ENCODE measurements around the gene ELMOD3. TPM values are rescaled to one million over a fixed set of nuclear protein-coding genes. Genes with fewer than 3 reads are reported as not detected.
"Not testable (repeated sequence)": the region's sequence is repeated elsewhere in the genome, so short reads cannot be mapped to it uniquely, and the experiment has no call there.

The ELMOD3 gene
- total RNA-seq, 1 donor from 2014 or later = 19.0 TPM

DNA sequence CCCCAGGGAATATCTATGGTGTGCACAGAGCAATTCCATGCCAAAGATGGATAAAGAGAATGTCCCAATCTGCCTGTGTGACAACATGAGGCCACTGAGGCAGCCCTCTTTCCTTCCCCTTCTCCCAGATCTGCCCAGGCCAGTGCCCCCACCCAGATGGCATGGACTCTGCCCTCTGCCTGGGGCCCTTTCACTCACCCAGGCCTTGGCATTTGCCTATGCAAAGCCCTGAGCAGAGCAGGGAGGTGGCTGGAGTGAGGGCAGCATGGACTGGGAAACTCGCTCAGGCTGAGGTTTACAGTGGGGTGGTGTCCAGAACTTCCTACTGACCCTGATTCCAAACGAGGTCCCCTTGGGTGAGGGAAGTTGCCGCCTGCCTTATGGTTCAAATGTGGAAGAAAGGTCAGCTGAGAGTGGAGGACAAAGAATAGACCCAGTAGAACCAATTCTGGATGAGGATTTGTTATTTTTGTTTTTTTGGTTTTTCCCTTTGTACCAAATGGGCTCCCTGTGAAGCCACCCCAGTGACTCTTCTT is 72.8 kb downstream of the ELMOD3 start:
- DNase-seq = no peak

DNA sequence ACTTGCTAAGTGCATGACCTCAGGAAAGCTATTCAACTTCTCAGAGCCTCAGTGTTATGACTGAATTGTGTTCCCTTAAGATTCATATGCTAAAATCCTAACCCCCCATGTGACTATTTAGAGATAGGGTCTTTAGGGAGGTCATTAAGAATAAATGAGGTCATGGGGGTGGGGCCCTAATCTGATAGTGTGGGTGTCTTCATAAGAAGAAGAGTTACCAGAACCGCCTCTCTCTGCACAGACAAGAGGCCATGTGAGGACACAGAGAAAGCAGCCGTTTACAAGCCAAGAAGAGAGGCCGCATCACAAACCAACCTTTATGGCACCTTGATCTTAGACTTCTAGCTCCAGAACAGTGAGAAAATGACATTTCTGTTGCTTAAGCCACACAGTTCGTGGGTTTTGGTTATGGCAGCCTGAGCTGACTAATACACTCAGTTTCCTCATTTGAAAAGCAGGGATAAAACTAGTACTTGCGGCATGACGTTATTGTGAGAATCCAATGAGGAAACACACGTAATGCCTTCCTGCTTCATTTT is 73.8 kb downstream of the ELMOD3 start:
- DNase-seq = no peak

DNA sequence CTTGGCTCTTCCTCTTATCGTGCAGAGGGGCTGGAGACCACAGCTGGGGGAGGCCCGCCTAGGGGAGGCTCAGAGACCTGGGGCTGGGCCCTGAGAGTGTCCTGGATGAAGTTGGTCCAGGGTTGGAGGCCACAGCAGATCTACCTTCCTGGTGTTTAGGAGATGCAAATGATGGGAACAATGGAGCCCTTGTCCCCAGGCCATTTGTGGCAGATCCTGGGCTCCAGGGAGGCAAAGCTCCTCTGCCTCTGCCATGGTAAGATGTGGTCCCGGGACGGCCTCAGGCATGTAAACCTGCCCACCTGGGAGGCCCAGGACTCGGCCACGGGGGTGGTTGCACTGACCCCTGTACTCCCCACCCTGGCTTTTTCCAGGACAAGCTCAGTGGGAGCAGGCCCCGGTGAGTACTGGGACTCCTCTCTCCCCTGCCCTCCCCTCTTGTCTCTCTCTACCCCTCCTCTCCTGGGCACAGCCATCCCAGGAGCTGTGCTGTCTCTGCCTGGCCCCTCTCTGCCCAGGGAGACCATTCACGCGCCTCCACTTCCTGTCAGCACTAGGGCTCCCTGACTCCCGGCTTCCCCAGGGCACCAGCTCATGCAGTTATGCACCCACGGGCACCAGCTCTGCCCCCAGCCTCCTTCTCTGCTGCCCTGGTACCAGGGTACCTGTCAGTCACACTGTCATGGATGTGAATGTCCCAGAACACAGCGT is 74.8 kb downstream of the ELMOD3 start:
- no peak for DNase-seq

DNA sequence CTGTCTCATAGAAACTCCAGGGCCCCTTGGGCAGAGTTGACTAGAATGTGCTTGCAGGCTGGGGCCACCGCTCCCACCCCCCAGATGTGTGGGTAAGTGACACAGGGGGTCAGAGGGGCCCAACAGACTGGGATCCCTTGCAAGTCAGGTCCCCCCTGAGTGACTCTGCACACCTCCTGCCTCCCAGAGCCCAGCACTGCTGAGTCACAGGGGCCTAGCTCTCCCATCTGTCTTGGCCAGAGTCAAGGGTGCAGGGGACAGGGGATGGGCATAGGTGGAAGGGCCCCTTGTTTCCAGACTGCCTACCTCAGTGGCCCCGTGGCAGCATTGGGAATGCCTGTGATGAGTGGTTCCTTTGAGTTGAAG is 75.3 kb downstream of the ELMOD3 start:
- no peak for DNase-seq

DNA sequence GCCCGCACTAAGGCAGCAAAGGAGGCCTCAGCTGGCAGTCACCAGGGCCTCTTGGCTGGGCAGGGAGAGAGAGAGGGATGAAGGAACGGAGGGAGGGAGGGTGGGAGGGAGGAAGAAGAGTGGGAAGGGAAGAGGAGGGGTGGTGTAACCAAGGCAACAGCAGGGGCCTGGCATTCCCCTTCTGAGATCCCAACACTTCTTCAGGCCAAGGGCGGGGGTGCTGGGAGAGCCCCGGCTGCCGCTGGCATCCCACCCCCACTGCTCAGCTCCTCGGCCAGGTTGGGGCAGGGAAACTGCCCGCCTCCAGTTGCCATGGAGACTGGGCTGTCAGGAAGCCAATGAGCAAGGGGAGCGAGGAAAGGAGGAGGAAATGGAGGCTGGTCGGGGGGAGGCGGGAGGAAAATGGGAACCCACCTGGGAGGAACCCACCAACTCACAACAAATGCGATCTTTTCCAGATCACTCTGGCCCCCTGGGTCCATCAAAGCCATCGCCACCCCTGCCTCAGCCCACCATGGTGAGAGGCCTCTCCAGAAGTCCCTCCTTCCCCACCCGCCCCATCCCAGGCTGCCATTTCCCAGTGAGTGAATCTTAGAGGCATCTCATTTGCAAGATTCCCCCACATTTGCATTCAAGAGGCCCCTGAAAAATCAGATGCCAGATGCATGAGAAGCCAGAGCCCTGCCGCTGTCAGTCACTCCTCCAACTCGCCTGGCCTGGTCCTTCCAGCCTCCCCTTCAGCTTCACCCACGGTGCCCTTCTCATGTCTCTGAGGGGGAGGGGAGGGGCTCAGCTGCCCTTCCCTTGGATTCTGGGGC is 76.4 kb downstream of the ELMOD3 start:
- peak; percentile 18 for DNase-seq

GRCh38 chr2:85431570-85432205 is 77.1 kb downstream of the ELMOD3 start:
- DNase-seq = no peak

DNA sequence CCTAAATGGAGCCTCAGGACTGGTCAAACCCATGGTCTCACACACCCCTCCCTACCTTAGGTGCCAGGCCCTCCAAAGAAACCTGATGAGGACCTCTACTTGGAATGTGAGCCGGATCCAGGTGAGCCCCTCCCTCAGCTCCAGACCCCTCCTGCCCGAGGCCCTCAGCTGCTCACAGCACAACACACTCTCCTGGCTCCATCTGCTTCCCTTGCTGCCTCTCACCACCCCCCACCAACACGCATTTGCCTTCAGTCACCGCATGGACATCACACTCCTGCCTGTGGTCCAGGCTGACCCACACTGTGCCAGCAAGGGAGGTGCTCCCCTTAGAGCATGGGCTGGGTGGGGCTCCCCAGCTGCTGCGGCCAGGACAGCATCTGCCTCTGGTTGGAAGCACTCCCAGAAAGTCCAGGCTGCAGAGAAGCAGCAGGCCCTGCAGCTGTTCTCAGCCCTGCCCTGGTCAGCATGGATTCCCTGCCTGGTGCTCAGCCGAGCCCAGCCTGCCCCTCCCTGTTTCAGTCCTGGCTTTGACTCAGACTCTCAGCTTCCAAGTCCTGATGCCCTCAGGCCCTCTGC is 79.0 kb downstream of the ELMOD3 start:
- DNase-seq = peak; percentile 49

DNA sequence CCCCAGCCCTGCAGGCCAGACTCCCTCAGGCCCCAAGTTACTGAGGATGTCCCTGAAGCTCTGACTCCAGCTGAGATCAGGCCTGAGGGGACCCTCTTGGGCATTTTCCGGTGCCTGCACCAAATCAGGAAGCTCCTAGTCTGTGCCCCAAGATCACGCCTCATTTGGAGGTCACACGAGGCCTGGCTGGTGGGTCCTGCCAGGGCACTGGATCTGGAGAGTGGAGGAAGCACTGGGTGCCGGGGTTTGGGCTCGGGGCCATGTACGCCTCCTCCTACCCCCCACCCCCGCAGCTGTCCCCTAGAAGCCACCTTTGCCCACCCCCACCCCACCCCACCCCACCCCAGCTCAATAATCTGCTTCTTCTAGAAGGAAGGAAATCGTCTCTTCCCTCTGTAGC is 80.1 kb downstream of the ELMOD3 start:
- no peak for DNase-seq

- no peak for DNase-seq
Observed at GRCh38 chr2:85435220-85435958, 80.8 kb downstream of the ELMOD3 start.

DNA sequence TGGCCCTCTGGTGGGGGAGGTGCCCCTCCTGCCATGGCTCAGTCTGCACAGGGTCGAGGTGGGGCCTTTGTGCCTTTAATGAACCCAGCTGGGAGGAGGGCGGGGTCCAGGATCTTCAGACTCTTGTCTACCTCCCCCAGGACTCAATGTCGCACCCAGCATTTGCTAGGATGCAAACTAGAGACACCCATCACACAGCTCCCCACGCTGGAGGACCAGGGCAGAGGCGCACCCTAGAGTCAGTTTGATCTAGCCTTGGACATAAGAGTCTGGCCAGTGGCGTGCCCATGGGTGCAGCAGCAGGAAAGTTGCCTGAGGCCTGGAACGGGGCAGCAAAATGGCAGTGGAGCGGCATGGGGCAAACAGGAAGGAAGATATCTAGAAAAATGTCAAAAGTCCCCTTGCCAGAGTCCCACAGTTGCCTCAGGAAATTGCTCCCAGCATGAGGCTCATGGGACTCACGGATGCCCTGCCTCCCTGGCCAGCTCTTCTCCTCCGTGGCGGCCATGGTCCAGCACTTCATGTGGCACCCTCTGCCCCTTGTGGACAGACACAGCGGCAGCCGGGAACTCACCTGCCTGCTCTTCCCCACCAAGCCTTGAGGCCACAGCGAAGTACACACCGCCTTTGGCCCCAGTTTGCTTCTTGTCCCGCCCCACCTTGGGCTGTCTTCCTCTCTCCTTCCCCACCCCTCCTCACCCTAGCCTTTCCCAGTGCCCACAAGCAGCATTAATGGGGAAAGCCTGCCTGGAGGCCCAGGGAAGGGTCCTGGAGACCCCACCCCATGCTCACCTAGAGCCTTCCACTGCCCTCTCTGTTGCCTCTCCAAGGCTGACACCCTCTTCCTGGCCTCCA is 81.6 kb downstream of the ELMOD3 start:
- DNase-seq = no peak

DNA sequence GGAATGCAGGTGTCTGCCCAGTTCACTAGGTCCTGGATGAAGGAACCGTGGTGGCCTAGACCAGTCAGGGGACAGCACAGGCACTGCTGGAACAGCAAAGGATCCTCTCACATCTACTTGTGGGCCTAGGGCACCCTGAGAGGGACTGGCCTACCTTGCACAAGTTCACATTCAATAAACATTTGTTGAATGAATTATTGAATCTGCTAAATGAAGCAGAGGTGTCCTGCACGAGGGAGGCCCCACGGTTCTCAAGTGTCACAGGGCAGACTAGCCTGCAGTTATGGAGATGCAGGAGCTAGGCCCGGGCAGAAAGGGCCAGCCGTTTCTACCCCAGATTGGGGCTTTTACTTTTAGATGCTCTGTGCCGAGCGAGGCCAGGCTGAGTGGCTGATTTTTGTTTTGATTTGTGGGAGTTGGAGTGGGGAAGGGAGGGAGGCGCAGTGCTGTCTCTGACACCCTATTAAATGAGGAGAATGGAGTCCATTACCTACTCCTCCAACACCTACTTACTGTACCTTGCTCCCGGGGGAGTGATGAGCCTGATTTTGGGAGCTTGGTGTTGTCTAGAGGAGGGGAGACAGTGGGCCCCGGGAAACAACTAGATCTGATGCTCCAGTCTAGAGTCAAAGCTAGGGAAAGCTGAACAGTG is 82.4 kb downstream of the ELMOD3 start:
- no peak for DNase-seq

DNA sequence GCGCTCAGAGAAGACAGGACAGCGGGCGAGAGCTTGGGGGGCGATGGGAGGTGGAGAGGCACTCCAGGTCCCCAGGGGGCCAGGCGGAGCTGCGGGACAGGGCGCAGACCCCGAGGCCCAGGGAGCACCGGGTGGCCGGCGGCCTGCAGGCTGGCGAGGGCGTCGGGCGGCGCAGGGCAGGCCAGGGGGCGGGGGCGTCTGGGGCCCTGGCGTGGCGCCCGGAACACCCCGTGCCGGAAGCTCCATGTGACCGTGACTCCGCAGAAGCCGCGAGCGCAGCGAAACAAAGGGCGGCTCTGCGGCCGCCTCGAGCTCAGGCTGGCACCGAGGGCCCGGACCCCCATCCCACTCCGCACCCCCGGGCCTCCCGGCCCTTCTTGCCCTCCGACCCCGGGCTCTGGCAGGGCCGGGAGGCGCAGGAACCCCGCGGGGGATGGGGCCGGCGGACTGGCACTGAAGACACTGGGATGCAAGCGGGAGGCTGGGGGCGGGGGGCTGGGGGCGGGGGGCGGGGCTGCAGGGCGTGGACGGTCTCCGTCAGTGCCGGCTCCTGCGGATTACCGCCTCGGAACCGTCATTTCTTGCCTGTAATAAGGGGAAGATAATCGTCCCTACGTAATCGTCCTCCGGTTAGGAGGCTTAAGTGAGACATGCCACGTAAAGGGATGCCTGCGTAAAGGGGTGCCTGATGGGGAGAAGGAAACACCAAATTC is 83.1 kb downstream of the ELMOD3 start:
- DNase-seq = peak; percentile 52

GRCh38 chr2:85438201-85439024 is 83.8 kb downstream of the ELMOD3 start:
- DNase-seq = no peak

DNA sequence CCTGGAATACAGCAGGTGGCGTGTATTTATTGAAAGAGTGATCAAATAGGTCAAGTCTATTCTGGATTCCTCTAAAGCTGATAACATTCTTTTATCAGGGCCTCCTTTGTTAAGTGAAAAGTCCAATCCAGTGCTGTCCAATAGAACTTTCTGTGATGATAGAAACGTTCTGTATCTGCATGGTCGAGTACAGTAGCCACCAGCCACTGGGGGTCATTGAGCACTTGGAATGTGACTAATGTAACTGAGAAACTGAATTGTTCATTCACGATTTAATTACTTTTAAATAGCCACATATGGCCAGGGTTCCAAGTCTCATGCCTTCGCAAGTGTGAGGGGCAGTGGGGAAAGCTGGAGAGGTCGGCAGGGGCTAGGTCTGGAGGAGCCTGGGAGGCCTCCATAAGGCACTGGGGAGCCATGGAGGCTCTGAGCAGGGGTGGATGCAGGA is 84.5 kb downstream of the ELMOD3 start:
- DNase-seq = no peak

GRCh38 chr2:85439569-85439968 is 85.0 kb downstream of the ELMOD3 start:
- not testable (repeated sequence) for DNase-seq

DNA sequence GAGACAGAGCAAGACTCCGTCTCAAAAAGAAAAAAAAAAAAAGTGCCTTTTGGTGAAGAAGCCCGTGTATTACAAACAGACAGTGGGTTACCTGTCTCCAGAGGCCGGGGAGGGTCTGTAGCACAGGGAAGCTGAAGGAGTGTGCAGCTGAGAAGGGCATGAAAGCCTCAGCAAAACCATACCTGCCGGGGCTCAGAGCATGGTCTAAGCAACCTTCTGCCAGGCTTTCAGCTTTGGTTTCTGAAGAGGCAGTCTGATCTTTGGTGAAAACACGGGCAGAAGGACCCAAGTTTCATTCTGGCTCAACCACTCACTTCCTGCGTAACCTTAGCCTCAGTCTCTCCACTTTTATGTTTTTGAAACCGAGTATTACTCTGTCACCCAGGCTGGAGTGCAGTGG is 85.4 kb downstream of the ELMOD3 start:
- no peak for DNase-seq

DNA sequence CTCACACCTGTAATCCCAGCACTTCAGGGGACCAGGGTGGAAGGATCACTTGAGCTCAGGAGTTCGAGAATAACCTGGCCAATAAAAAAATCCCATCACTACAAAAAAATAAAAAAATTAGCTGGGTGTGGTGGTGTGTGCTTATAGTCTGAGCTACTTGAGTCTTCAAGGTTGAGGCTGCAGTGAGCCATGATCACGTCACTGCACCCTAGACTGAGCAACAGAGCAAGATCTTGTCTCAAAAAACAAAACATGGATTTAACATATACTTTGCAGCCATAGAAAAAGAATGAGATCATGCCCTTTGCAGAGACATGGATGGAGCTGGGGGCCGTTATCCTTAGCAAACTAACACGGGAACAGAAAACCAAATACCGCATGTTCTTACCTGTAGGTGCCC is 86.2 kb downstream of the ELMOD3 start:
- DNase-seq = no peak

Data from skin of body (tissue), 2 donors.